SKM-1 (cell line): ENCODE results near the gene RHOG.

Experiments
- DNase-seq: peaks from one replicate; lab custom pipeline; 2025; ENCODE audit not compliant: unreplicated experiment; lab: John Stamatoyannopoulos, UW

RHOG gene

DNA sequence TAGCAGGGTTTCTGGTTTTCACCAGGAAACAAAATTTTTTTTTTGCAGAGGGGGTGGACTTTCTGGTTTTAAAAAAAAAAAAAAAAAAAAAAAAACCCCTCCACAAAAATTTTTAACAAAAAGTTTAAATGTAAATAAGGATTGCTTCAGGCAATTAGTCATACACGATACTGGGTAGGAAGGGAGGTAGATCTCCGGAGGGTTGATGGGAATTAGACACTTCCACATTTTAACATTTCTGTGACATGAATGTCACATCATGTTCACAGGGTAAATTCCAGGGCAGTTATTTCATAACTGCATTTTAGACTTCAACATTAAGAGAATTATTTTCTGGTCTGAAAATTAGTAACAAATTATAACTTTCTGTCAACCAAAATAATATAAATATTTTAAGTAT, 59.3 kb downstream of the RHOG start:
- no peak for DNase-seq
